NCI-H146 (cell line): ENCODE data around the gene NECTIN2.
A peak's percentile ranks its signal among the peaks of the same experiment; 100 is the strongest.
"Not testable (repeated sequence)": the region's sequence is repeated elsewhere in the genome, so short reads cannot be mapped to it uniquely, and the experiment has no call there.

Experiments
- DNase-seq: peaks from one replicate; lab custom pipeline; 2025; lab: John Stamatoyannopoulos, UW

Gene NECTIN2

DNA sequence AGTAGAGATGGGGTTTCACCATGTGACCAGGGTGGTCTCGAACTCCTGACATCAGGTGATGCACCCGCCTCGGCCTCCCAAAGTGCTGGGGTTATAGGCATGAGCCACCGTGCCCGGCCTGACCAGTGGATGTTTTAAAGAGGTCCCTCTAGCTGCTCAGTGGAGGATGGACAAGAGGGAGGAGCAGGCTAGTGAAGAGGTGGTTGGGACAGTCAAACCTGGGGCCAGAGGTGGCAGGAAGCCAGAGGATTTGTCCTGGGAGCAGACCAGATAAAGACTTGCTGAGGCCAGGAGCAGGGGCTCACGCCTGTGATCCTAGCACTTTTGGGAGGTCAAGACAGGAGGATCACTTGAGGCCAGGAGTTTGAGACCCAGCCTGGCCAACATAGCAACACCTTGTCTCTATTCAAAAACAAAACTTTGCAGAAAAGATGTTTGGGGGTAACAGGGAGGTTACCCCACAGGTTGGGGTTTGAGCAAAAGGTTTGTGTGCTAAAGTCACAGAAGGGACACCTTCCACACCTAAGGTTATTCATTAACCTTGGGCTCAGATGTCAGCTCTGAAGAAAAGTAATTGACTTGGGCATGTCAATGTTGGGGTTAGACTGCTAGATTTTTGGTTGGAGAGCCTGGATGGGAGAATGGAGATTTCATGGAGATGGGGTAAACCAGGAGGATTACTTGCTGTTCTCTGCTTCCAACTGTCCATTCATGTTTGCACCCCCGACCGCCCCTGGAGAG lies 28.2 kb upstream of the NECTIN2 start:
- no peak for DNase-seq

DNA sequence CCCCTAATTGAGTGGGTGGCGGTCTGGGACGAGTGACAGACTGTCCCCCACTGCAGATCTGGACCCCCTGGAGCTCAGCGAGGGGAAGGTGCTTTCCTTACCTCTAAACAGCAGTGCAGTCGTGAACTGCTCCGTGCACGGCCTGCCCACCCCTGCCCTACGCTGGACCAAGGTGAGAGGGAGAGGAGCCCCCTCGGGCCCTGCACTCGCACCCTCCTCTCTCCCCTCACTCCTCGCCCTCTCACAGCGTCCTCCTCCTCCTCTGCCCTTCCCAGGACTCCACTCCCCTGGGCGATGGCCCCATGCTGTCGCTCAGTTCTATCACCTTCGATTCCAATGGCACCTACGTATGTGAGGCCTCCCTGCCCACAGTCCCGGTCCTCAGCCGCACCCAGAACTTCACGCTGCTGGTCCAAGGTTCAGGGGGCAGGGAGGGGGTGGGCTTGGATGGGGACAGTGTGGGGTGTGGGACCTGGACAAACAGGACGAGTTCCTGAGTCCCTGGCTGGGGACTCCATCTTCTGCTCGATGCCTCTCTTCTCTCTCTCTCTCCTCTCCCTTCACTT lies 27.5 kb upstream of the NECTIN2 start:
- no peak for DNase-seq

DNA sequence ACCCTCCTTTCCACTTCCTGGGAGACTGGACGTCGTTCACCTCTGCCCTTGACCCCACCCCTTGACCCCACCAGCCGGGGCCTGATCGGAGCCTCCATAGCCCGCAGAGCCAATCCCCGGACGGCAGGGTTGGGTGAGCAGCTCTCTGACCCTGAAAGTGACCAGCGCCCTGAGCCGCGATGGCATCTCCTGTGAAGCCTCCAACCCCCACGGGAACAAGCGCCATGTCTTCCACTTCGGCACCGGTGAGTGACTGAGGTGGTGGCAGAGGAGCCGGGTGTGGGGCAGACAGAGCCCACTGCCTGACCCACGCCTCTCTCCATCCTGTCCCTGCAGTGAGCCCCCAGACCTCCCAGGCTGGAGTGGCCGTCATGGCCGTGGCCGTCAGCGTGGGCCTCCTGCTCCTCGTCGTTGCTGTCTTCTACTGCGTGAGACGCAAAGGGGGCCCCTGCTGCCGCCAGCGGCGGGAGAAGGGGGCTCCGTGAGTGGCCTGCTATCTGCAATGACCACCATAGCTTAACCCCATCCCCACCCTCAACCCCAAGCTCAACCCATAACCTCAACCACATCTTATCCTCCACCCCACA lies 26.8 kb upstream of the NECTIN2 start:
- DNase-seq = no peak

DNA sequence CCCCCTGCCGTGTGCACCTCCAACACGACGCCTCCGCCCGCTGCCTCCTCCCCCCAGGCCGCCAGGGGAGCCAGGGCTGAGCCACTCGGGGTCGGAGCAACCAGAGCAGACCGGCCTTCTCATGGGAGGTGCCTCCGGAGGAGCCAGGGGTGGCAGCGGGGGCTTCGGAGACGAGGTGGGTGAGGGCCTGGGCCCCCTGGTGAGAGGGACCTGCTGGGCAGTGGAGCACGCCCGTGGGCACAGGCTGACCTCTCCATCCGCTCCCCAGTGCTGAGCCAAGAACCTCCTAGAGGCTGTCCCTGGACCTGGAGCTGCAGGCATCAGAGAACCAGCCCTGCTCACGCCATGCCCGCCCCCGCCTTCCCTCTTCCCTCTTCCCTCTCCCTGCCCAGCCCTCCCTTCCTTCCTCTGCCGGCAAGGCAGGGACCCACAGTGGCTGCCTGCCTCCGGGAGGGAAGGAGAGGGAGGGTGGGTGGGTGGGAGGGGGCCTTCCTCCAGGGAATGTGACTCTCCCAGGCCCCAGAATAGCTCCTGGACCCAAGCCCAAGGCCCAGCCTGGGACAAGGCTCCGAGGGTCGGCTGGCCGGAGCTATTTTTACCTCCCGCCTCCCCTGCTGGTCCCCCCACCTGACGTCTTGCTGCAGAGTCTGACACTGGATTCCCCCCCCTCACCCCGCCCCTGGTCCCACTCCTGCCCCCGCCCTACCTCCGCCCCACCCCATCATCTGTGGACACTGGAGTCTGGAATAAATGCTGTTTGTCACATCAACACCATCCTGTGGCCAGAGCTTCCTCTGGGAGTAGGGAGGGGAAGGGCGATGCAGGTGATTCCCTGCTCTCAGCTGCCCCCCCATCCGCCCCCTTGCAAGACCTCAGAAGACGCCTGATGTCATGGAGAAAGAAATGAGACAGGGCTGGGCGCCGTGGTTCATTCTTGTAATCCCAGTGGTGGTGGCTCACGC lies 25.2 kb upstream of the NECTIN2 start:
- no peak for DNase-seq

DNA sequence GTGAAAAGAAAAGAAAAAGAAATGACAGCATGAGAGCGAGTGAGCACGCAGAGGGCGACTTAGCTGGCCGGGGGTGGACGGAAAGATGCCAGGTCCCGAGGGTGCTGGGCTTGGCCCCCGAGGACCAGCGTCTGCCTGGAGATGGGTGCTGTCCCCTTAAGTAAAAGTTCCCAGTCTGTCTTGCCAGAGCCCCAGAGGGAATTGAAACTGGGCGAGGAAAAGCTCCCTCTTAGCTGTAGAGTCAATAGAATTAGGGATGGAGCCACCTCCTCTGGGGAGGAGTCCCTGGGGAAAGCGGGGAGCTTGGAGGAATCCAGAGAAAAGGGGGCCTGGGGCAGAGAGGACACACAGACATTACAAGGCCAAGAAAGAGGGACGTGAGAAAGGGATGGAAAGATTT lies 23.9 kb upstream of the NECTIN2 start:
- DNase-seq = no peak

DNA sequence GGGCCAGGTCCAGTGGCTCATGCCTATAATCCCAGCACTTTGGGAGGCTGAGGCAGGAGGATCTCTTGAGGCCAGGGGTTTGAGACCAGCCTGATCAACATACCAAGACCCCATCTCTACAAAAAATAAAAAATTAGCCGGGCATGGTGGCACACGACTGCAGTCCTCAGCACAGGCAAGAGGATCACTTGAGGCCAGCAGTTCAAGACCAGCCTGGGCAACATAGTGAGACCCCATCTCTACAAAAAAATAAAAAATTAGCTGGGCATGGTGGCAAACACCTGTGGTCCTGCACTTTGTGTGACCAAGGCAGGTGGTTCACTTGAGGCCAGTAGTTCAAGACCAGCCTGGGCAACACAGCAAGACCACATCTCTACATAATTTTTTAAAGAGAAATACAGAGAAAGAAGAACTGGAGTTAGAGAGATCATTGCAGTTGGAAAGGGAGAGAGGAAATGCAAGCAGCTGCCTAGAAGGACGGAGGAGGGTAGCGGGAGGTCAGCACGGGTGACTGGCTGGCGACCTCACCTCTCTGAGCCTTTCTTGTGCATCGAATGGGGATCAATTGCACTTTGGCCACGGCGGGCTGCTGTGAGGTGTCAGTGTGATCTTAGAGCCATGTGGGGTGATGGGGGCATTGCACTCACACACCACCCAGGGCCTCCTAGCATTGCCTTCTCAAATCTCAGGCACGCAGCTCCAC lies 23.3 kb upstream of the NECTIN2 start:
- no peak for DNase-seq

DNA sequence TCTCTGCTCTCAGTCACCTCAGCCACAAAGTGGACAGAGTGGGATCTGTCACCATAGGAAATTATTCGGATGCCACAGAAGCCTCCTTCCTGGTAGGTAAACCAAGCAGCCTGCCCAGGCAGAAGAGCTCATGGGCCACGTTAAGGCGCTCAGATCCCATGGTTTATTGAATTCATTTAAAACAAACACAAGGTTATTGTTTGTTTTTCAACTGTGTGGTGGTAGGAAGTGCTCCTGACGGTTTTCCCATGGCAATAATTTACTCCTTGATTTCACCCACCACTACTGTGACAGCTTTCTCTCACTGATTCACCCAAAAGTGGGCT lies 22.8 kb upstream of the NECTIN2 start:
- DNase-seq = peak; percentile 15

DNA sequence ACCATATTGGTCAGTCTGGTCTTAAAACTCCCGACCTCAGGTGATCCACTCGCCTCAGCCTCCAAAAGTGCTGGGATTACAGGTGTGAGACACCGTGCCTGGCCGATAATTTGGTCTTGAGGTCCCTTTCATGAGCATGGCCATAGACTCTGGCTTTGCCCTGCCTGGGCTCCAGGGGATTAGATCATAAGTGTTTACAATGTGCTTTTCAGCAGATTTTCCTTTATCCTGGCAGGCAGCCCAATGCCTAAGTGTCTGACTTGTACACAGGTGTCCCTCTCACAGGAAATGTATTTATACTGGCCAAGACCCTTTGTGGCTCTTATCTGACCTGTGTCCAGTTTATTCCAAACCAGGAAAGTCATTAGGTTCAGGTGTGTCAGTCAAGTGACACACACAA lies 21.3 kb upstream of the NECTIN2 start:
- peak; percentile 87 for DNase-seq

DNA sequence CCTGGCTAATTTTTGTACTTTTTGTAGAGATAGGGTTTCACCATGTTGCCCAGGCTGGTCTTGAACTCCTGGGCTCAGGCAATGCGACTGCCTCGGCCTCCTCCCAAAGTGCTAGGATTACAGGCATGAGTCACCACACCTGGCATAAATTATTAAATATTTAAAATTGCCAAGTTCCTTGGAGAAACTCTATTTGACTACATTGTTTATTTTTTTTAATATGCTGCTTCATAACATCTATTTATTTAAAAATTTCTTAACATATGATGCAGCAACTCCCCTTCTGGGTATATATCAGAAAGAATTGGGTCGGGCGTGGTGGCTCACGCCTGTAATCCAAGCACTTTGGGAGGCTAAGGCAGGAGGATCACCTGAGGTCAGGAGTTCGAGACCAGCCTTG lies 13.2 kb upstream of the NECTIN2 start:
- not testable (repeated sequence) for DNase-seq

DNA sequence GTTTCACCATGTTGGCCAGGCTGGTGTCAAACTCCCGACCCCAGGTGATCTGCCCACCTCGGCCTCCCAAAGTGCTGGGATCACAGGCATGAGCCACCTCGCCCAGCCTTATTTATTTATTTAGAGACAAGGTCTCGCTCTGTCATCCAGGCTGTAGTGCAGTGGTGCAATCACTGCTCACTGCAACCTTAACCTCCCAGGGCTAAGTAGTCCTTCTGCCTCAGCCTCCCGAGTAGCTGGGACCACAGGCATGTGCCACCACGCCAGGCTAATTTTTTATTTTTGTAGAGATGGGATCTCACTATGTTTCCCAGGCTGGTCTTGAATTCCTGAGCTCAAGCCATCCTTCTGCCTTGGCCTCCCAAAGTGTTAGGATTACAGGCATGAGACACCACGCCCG lies 11.7 kb upstream of the NECTIN2 start:
- DNase-seq = not testable (repeated sequence)

DNA sequence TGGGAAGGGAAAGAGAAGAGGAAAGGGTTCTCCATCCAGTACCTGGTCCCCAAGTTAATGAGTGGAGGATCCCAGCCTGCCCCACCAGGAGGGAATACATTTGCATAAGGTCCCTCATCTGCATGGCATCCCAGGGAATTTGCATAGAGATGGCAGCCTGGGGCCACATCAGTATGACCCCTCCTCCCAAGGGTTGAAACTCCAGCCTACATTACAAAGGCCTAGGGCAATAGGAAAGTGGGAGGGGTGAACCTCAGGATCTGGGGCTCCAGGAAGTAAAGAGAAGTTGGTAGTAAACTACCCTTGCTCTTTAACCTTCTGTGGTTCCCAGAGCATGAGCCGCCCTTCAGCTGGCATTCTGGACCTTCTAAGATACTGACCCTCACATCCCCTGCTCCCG lies 6.8 kb upstream of the NECTIN2 start:
- no peak for DNase-seq

DNA sequence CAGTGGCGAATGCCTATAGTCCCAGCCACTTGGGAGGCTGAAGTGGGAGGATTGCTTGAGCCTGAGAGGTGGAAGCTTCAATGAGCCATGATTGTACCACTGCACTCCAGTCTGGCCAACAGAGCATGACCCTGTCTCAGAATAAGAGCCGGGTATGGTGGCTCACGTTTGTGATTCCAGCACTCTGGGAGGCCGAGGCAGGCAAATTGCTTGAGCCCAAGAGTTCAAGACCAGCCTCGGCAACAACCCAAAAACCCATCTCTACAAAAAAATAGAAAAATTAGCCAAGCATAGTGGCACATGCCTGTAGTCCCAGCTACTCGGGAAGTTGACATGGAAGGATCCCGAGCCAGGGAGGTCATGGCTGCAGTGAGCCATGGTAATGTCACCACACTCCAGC lies 5.3 kb upstream of the NECTIN2 start:
- DNase-seq = no peak

DNA sequence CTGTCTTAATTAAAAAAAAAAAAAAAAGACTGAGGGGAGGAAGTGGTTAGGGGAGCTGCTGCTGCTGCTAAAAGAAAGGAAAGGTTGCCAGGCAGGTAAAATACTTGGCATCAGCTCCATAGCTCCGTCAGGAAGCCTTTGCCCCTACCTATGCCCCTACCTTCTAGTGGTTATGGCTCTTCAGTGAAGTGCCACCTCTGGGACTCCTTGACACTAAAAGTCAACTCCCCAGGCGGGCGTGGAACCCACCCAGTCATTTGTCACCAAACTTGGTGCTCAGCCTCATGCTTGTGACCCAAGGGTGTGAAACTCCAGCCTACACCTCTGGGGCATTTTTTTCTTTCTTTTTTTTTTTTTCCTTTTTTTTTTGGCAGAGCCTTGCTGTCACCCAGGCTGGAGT lies 4.9 kb upstream of the NECTIN2 start:
- no peak for DNase-seq

DNA sequence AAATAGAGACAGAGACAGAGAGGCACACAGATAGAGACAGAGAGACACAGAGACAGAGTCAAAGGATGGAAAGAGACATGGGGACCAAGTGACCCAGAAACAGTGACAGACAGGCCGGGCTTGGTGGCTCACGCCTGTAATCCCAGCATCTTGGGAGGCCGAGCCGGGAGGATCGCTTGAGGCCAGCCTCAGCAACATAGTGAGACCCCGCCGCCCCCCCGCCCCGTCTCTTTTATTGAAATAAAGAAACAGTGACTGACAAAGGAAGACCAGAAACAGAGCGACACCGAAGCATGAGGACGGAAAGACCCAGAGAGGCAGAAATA lies 848 bp upstream of the NECTIN2 start:
- DNase-seq = no peak

DNA sequence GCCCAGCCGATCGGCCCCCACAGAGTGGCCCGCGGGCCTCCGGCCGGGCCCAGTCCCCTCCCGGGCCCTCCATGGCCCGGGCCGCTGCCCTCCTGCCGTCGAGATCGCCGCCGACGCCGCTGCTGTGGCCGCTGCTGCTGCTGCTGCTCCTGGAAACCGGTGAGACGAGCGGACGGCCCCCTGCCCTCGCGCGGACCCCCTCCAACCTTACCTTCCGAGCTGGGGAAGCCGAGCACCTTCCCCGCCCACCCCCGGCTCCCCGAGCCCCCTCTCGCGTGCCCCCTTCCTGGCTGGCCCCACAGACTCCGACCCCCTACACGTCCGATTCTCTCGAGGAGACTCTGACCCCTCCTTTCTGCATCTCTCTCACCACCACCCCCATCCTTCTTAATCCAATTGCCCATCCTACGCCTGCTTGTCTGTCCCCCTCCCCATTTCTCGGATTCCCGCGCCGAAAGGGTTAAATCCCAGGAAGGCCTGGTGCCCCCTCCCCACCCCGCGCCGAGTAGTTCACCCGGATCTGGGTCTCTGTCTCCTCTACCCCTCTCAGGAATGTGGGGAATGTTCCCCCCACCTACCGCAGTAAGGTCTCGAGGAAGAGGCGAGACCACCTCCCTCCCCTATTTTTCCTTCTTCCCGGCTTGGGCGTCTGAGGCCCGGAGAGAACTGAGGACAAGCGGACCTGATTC lies 502 bp downstream of the NECTIN2 start:
- DNase-seq = peak; percentile 41

DNA sequence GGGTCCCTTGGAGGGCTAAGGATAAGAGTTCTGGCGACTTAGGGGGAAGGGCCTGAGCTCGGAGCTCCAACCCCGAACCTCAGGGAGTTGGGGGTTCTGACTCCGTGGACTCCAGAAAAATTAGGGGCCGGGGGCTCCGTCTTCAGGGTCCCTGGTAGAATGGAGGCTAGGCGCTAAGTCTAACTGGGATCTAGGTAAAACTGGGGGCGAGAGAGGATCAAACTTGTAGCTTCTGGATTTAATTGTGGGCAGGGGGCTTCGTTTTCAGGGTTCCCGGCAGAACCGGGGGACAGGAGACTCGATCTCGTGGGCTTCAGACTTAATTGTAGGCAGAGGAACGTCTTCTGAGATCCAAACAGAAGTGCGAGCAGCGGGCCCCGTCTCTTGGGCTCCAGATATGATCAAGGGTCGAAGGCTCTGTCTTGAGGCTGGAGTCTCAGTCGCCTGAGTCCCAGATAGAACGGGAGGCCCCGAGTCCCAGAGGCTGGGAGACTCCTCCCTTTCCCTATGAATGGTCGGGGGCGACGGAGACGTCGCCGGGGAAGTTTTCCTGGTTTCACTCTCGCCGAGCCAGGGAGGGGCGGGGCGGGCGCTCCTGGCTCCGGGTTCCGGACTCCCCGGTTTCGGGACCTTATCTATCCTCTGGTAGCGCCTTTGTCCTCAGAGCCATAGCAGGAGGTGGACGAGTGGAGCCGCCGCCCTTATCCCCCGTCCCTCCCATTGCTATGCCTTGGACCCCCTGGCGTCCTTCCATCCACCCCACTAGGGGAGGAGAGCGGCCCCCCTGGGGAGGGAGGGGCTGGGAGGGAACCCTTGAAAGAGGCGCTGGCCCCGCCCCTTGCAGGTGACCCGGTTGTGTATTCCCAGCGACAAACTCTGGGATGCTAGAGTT lies 1.3 kb downstream of the NECTIN2 start:
- DNase-seq = peak; percentile 78

DNA sequence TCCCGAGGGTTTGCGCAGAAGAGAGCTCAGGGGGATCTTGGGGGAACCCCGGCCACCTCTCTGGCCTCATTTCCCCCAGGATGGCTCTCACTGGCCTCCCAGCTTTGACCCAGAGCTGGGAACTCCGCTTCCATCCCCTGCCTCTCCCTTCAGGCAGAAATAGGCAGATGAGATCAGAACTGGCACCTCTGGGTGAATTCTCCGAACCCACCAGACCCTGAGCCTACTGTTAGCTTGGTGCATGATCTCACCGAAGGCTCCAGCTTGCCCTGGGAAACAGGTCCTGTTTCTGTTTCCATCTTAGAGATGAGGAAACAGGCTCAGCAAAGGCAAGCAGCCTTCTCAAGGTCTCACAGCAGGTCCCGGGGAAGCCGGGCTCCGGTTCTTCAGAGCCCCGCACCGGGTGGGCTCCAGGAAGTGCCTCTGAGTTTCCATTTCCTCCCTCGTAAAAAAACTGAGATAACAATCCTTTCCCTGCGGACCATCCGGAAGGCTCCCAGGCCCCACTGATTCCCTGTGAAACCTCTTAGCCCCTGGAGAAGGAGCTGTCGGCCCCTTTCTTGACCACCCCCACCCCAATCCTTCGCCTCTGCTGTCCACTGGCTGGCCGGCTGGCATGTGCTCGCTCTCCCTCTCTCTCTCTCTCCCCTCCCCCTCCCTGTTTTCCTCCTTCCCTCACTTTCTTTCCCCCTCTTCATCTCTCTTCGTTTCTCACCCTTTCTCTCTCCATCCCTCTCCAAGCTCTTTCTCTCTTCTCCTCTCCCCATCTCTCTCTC lies 2.1 kb downstream of the NECTIN2 start:
- no peak for DNase-seq

DNA sequence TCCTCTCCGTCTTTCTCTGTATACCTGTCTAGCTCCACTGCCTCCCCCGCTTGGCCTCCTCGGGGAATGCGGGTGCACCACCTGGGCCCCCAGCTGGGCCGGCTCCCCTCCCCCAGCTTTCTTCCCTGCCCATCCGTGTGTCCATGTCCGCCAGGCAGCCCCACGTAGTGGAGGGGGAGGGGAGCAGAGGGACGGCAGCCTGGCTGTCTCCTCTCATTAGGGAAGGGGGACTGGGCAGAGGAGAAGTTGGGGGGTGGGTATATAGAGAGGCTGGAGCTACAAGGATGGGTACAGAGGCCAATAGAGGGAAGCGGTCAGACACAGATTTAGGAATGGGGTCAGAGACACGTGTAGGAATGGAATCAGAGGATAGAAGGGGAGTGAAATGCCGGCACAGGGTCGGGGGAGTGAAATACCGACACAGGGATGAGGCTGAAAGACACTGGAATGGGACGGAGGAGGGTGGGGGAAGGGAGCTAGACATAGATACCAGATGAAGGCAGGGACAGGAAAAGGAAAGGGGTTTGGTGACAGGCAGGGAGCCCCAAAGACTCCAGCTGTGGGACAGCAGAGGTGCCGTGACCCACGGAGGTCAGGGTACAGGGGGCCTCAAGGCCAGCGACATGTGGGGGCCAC lies 2.8 kb downstream of the NECTIN2 start:
- no peak for DNase-seq

DNA sequence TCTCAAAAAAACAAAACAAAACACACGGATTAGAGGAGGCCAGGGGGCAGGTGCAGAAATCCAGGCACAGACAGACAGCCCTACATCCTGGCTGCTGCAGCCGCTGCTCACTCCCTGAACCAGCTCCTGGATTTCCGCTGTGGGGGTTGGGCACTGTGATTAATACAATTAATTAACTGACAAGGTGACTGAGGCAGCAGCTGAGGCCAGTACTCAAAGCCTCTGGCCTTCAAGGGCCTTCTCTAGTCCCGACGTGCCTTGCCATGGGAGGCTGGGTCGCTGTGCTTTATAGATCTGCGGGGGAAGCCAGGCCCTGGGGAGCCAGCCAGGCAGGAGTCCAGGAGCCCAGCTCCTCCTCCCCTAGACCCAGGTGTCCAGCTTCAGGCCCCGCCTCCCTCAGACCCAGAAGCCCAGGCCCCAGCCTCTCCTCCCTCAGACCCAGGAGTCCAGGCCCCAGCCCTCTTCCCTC lies 4.6 kb downstream of the NECTIN2 start:
- DNase-seq = peak; percentile 41
